ENCODE data around the gene TMEM11.
"Not testable (repeated sequence)": the region's sequence is repeated elsewhere in the genome, so short reads cannot be mapped to it uniquely, and the experiment has no call there.

Gene TMEM11

DNA sequence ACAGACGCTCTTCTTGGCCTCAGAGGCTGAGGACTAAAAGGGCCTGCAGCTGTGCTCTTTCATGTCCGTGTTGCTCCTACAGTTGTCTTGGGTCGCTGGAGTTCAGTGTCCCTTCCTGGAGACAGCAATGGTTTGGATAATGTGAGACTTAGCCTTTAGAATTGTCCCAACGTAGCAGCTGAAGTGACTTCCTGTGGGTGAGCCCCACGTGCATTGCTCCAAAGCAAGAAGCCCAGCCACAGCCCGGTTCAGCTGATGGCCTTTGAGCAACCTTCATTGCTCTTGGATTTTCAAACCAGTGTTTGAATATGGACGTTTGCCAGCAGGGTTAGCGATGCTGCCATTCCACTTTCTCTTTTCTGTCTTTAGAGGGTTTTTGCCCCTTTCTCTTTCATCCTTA, 19.7 kb downstream of the TMEM11 start:
- no peak for DNase-seq
- TF ChIP-seq CTCF (IDR thresholded peaks at IDR 0.05; ENCODE audit: low read length), result no peak
- TF ChIP-seq EZH2phosphoT487 (IDR thresholded peaks at IDR 0.05; ENCODE audit: low read length), result no peak
- TF ChIP-seq EZH2 (optimal IDR thresholded peaks at IDR 0.05; ENCODE audit: low read depth, low read length), result no peak

DNA sequence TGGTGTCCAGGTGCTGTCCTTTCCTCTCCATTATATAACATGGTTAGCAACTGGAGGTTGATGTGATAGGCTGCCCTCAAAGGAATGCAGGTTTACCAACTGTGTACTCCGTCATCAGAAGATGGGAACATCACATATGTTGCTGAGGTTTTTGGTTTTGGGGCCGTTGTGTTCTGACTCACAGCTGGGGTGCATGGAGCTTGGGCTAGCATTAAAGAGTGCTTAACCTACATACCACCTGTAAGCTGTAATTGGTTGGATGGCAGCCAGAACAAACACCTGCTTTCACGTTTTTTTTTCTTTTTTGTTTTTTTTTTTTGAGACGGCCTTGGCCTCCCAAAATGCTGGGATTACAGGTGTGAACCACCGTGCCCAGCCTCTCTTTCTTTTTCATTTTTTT, 20.9 kb downstream of the TMEM11 start:
- Histone ChIP-seq H3K9ac (ENCODE audit: low read length) (no peak overlapping the region), H3K27me3 (replicated peaks; ENCODE audit: insufficient read depth, low read length) (no peaks in the 10 kb centered on the region), H3K4me1 (ENCODE audit: low read length) (no peaks in the 10 kb centered on the region), H4K20me1 (ENCODE audit: insufficient read depth, low read length) (no peaks in the 10 kb centered on the region), H3K9me3 (replicated peaks; ENCODE audit: insufficient read depth, low read length) (no peaks in the 10 kb centered on the region), H3K36me3 (replicated peaks; ENCODE audit: insufficient read depth, low read length) (peaks cover 6% of the 10 kb centered on the region; the same call in 1 of the 2 replicates), H3K9me2 (replicated peaks; ENCODE audit: insufficient read depth, low read length) (no peaks in the 10 kb centered on the region), H3K4me2 (ENCODE audit: low read depth, low read length) (no peak overlapping the region), H3K27ac (ENCODE audit: low read length) (no peak overlapping the region), H3K79me2 (ENCODE audit: low read length) (peaks cover 14% of the 10 kb centered on the region), H3F3A (ENCODE audit: insufficient read depth, low read length) (no peaks in the 10 kb centered on the region), H2AFZ (ENCODE audit: low read length) (no peak overlapping the region), H3K4me3 (ENCODE audit: low read length) (no peak overlapping the region)
- no peak for TF ChIP-seq EZH2phosphoT487 (IDR thresholded peaks at IDR 0.05; ENCODE audit: low read length)
- no peak for TF ChIP-seq CTCF (IDR thresholded peaks at IDR 0.05; ENCODE audit: low read length)
- TF ChIP-seq EZH2 (optimal IDR thresholded peaks at IDR 0.05; ENCODE audit: low read depth, low read length), result no peak
- peak; percentile 36 for DNase-seq

More for the DNA sequence above, 19.7 kb downstream of the TMEM11 start:
- peaks cover 6% of the 10 kb centered on the region; the same call in 1 of the 2 replicates for H3K36me3 ChIP-seq (replicated peaks; ENCODE audit: insufficient read depth, low read length)
- no peaks in the 10 kb centered on the region for H3K4me1 ChIP-seq (ENCODE audit: low read length)
- no peak overlapping the region for H3K4me2 ChIP-seq (ENCODE audit: low read depth, low read length)
- peaks cover 8% of the 10 kb centered on the region; the same call in 1 of the 2 replicates for H4K20me1 ChIP-seq (ENCODE audit: insufficient read depth, low read length)
- no peaks in the 10 kb centered on the region for H3K9me3 ChIP-seq (replicated peaks; ENCODE audit: insufficient read depth, low read length)
- peaks cover 24% of the 10 kb centered on the region for H3K79me2 ChIP-seq (ENCODE audit: low read length)
- no peak overlapping the region for H3K27ac ChIP-seq (ENCODE audit: low read length)
- no peak overlapping the region for H3K4me3 ChIP-seq (ENCODE audit: low read length)
- no peaks in the 10 kb centered on the region for H3K27me3 ChIP-seq (replicated peaks; ENCODE audit: insufficient read depth, low read length)
- no peaks in the 10 kb centered on the region for H3F3A ChIP-seq (ENCODE audit: insufficient read depth, low read length)
- no peak overlapping the region for H3K9ac ChIP-seq (ENCODE audit: low read length)
- no peak overlapping the region for H2AFZ ChIP-seq (ENCODE audit: low read length)
- no peaks in the 10 kb centered on the region for H3K9me2 ChIP-seq (replicated peaks; ENCODE audit: insufficient read depth, low read length)

DNA sequence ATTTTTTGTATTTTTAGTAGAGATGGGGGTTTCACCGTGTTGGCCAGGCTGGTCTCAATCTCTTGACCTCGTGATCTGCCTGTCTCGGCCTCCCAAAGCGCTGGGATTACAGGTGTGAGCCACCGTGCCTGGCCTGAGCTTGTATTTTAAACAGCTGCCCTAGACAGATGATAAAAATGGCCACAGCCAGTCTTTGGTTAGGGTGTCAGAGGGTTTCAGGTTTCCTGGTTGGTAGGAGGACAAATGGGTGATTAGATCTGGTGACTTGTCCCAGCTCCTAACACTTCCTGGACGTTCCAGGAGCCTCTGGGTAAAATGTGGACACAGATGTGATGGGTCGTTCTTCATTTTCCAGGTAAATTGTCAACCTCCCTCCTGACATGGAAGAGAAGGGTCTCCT, 21.5 kb downstream of the TMEM11 start:
- not testable (repeated sequence) for H4K20me1 ChIP-seq (ENCODE audit: insufficient read depth, low read length); H3K27me3 ChIP-seq (replicated peaks; ENCODE audit: insufficient read depth, low read length)

DNA sequence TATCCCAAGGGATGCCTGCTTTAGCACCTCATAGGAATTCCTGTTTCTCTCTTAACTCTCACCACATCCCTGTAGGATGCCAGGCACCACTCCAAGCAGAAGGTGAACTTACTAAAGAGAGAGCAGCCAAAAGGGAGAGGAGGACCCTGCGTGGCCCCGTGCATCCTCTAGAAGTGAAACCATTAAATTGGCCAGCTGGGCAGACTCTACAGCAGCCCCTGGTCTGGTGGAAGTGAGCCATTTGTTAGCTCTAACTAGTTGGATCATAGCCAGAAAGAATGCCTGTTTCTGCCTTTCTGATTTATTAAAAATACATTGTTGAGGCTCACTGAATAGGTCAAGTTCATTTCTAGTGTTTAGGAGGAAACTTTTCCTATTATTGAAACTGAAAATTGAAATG, 22.3 kb downstream of the TMEM11 start:
- no peak overlapping the region for H3K9ac ChIP-seq (ENCODE audit: low read length)
- no peak overlapping the region for H3K4me3 ChIP-seq (ENCODE audit: low read length)
- no peaks in the 10 kb centered on the region for H3K4me1 ChIP-seq (ENCODE audit: low read length)
- no peaks in the 10 kb centered on the region for H4K20me1 ChIP-seq (ENCODE audit: insufficient read depth, low read length)
- H3K27ac ChIP-seq (ENCODE audit: low read length), result no peak overlapping the region
- no peak overlapping the region for H2AFZ ChIP-seq (ENCODE audit: low read length)
- H3K9me3 ChIP-seq (replicated peaks; ENCODE audit: insufficient read depth, low read length), result no peaks in the 10 kb centered on the region
- DNase-seq, result peak; percentile 18
- no peaks in the 10 kb centered on the region for H3F3A ChIP-seq (ENCODE audit: insufficient read depth, low read length)
- no peaks in the 10 kb centered on the region for H3K36me3 ChIP-seq (replicated peaks; ENCODE audit: insufficient read depth, low read length)
- no peaks in the 10 kb centered on the region for H3K27me3 ChIP-seq (replicated peaks; ENCODE audit: insufficient read depth, low read length)
- H3K9me2 ChIP-seq (replicated peaks; ENCODE audit: insufficient read depth, low read length), result no peaks in the 10 kb centered on the region
- H3K4me2 ChIP-seq (ENCODE audit: low read depth, low read length), result no peak overlapping the region
- TF ChIP-seq EZH2 (optimal IDR thresholded peaks at IDR 0.05; ENCODE audit: low read depth, low read length), result no peak
- TF ChIP-seq CTCF (IDR thresholded peaks at IDR 0.05; ENCODE audit: low read length), result no peak
- TF ChIP-seq EZH2phosphoT487 (IDR thresholded peaks at IDR 0.05; ENCODE audit: low read length), result no peak
- H3K79me2 ChIP-seq (ENCODE audit: low read length), result peaks cover 1% of the 10 kb centered on the region; the same call in 1 of the 2 replicates

More for the DNA sequence above, 21.5 kb downstream of the TMEM11 start:
- H3K4me2 ChIP-seq (ENCODE audit: low read depth, low read length); DNase-seq; H3K4me1 ChIP-seq (ENCODE audit: low read length); H3K79me2 ChIP-seq (ENCODE audit: low read length); H3K27ac ChIP-seq (ENCODE audit: low read length); H3K9ac ChIP-seq (ENCODE audit: low read length); H3K9me3 ChIP-seq (replicated peaks; ENCODE audit: insufficient read depth, low read length); H3K36me3 ChIP-seq (replicated peaks; ENCODE audit: insufficient read depth, low read length); H3K4me3 ChIP-seq (ENCODE audit: low read length); H3F3A ChIP-seq (ENCODE audit: insufficient read depth, low read length); H2AFZ ChIP-seq (ENCODE audit: low read length); H3K9me2 ChIP-seq (replicated peaks; ENCODE audit: insufficient read depth, low read length): not testable (repeated sequence)

Measured in MM.1S (cell line).